ENCODE measurements around the gene CMIP. TPM values are rescaled to one million over a fixed set of nuclear protein-coding genes. Genes with fewer than 3 reads are reported as not detected.

CMIP gene
- total RNA-seq, 1 experiment from 2014 or later, result 12.7 TPM

- peaks cover 20% of the 10 kb centered on the region for H3K4me1 ChIP-seq (ENCODE audit: low read length)
- H4K20me1 ChIP-seq (ENCODE audit: insufficient read depth, low read depth, low read length), result peaks cover 9% of the 10 kb centered on the region; the same call in 1 of the 2 replicates
- H3K9ac ChIP-seq (ENCODE audit: low read length), result no peak overlapping the region
- no peaks in the 10 kb centered on the region for H3K9me2 ChIP-seq (replicated peaks; ENCODE audit: insufficient read depth, low read length)
- no peak overlapping the region for H3K4me2 ChIP-seq (ENCODE audit: low read depth, low read length, poor library complexity, severe bottlenecking)
- no peaks in the 10 kb centered on the region for H3K36me3 ChIP-seq (ENCODE audit: insufficient read depth, low read length)
- H2AFZ ChIP-seq (ENCODE audit: low read length), result no peak overlapping the region
- H3K9me3 ChIP-seq (ENCODE audit: low read length), result no peaks in the 10 kb centered on the region
- no peak for DNase-seq
- H3K27me3 ChIP-seq (ENCODE audit: low read length), result no peaks in the 10 kb centered on the region
- H3K4me3 ChIP-seq (ENCODE audit: low read length), result no peak overlapping the region
- H3K79me2 ChIP-seq (ENCODE audit: low read length), result no peaks in the 10 kb centered on the region
- no peak overlapping the region for H3K27ac ChIP-seq (ENCODE audit: low read length)
Observed at GRCh38 chr16:81466356-81466980, 21.9 kb downstream of the CMIP start.

GRCh38 chr16:81467072-81467471, 22.5 kb downstream of the CMIP start:
- no peak for DNase-seq
- Histone ChIP-seq H3K79me2 (ENCODE audit: low read length) (no peaks in the 10 kb centered on the region), H2AFZ (ENCODE audit: low read length) (no peak overlapping the region), H3K27me3 (ENCODE audit: low read length) (no peaks in the 10 kb centered on the region), H3K4me2 (ENCODE audit: low read depth, low read length, poor library complexity, severe bottlenecking) (no peak overlapping the region), H3K36me3 (ENCODE audit: insufficient read depth, low read length) (no peaks in the 10 kb centered on the region), H3K4me3 (ENCODE audit: low read length) (no peak overlapping the region), H3K4me1 (ENCODE audit: low read length) (peaks cover 20% of the 10 kb centered on the region), H3K9me3 (ENCODE audit: low read length) (no peaks in the 10 kb centered on the region), H3K9me2 (replicated peaks; ENCODE audit: insufficient read depth, low read length) (no peaks in the 10 kb centered on the region), H3K27ac (ENCODE audit: low read length) (no peak overlapping the region), H3K9ac (ENCODE audit: low read length) (no peak overlapping the region), H4K20me1 (ENCODE audit: insufficient read depth, low read depth, low read length) (peaks cover 6% of the 10 kb centered on the region; the same call in 1 of the 2 replicates)

DNA sequence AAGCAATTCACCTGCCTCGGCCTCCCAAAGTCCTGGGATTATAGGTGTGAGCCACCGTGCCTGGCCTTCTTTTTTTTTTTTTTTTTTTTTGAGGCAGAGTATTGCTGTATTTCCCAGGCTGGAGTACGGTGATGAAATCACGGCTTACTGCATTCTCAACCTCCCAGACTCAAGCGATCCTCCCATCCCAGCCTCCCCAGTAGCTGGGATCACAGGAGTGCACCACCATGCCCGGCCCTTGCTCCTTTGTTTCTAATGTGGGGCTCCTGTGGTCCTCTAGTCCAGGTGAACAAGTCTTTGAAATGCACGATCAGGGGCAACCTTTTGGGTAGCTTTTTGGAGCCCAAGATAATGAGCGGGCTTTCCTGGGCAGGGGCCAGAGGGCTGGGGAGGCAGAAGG, 23.2 kb downstream of the CMIP start:
- Histone ChIP-seq H3K4me2 (ENCODE audit: low read depth, low read length, poor library complexity, severe bottlenecking) (no peak overlapping the region), H3K27me3 (ENCODE audit: low read length) (no peaks in the 10 kb centered on the region), H3K4me1 (ENCODE audit: low read length) (peaks cover 20% of the 10 kb centered on the region), H3K36me3 (ENCODE audit: insufficient read depth, low read length) (no peaks in the 10 kb centered on the region), H3K9me2 (replicated peaks; ENCODE audit: insufficient read depth, low read length) (no peaks in the 10 kb centered on the region), H3K27ac (ENCODE audit: low read length) (no peak overlapping the region), H3K4me3 (ENCODE audit: low read length) (no peak overlapping the region), H3K9me3 (ENCODE audit: low read length) (no peaks in the 10 kb centered on the region), H2AFZ (ENCODE audit: low read length) (no peak overlapping the region), H3K79me2 (ENCODE audit: low read length) (no peaks in the 10 kb centered on the region), H4K20me1 (ENCODE audit: insufficient read depth, low read depth, low read length) (peaks cover 6% of the 10 kb centered on the region; the same call in 1 of the 2 replicates), H3K9ac (ENCODE audit: low read length) (no peak overlapping the region)
- DNase-seq, result no peak

DNA sequence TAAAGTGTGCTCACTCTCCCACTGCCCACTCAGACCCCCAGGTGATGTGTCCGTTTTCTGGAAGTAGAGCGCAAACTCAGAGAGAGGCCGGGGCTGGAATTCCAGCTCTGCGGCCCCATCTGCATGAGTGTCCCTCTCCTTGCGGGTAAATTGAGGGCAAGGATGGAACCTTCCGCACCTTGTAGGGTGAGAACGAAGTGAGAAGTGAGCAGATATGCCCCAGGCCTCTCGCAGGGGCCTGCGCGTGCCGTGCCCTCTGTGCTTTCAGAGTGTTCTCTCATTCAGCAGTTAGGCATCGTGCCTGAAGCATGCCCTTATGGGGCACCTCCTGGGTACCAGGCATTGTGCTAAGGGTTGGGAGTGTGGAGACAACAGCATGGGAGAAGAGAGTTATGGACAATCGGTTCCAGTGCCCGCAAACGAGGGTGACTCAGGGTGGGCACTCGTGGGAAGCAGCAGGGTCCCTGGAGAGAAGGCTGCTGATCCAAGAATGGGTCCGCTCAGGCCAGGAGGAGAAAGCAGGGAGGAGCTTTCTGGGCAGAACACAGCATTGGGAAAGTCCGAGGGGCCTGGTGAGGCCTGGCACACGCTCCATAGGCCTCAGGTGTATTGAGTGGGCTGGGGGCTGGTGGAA, 23.8 kb downstream of the CMIP start:
- no peaks in the 10 kb centered on the region for H3K27me3 ChIP-seq (ENCODE audit: low read length)
- no peak overlapping the region for H3K9ac ChIP-seq (ENCODE audit: low read length)
- no peak overlapping the region for H3K27ac ChIP-seq (ENCODE audit: low read length)
- H2AFZ ChIP-seq (ENCODE audit: low read length), result no peak overlapping the region
- no peaks in the 10 kb centered on the region for H3K9me3 ChIP-seq (ENCODE audit: low read length)
- H3K4me1 ChIP-seq (ENCODE audit: low read length), result peaks cover 20% of the 10 kb centered on the region
- H3K79me2 ChIP-seq (ENCODE audit: low read length), result no peaks in the 10 kb centered on the region
- DNase-seq, result no peak
- H3K36me3 ChIP-seq (ENCODE audit: insufficient read depth, low read length), result no peaks in the 10 kb centered on the region
- no peak overlapping the region for H3K4me3 ChIP-seq (ENCODE audit: low read length)
- H3K4me2 ChIP-seq (ENCODE audit: low read depth, low read length, poor library complexity, severe bottlenecking), result no peak overlapping the region
- peaks cover 6% of the 10 kb centered on the region; the same call in 1 of the 2 replicates for H4K20me1 ChIP-seq (ENCODE audit: insufficient read depth, low read depth, low read length)
- H3K9me2 ChIP-seq (replicated peaks; ENCODE audit: insufficient read depth, low read length), result no peaks in the 10 kb centered on the region

- Histone ChIP-seq H3K9ac (ENCODE audit: low read length) (peak overlapping the region; percentile 43), H3K27ac (ENCODE audit: low read length) (peak overlapping the region; percentile 84), H3K9me2 (replicated peaks; ENCODE audit: insufficient read depth, low read length) (no peaks in the 10 kb centered on the region), H3K4me2 (ENCODE audit: low read depth, low read length, poor library complexity, severe bottlenecking) (peak overlapping the region; percentile 49), H3K4me1 (ENCODE audit: low read length) (peaks cover 20% of the 10 kb centered on the region), H4K20me1 (ENCODE audit: insufficient read depth, low read depth, low read length) (peaks cover 6% of the 10 kb centered on the region; the same call in 1 of the 2 replicates), H3K4me3 (ENCODE audit: low read length) (no peak overlapping the region; the same call in 1 of the 2 replicates), H3K27me3 (ENCODE audit: low read length) (no peaks in the 10 kb centered on the region), H2AFZ (ENCODE audit: low read length) (no peak overlapping the region), H3K36me3 (ENCODE audit: insufficient read depth, low read length) (no peaks in the 10 kb centered on the region), H3K79me2 (ENCODE audit: low read length) (no peaks in the 10 kb centered on the region), H3K9me3 (ENCODE audit: low read length) (no peaks in the 10 kb centered on the region)
- no peak for DNase-seq
Observed at GRCh38 chr16:81469183-81469677, 24.6 kb downstream of the CMIP start.

DNA sequence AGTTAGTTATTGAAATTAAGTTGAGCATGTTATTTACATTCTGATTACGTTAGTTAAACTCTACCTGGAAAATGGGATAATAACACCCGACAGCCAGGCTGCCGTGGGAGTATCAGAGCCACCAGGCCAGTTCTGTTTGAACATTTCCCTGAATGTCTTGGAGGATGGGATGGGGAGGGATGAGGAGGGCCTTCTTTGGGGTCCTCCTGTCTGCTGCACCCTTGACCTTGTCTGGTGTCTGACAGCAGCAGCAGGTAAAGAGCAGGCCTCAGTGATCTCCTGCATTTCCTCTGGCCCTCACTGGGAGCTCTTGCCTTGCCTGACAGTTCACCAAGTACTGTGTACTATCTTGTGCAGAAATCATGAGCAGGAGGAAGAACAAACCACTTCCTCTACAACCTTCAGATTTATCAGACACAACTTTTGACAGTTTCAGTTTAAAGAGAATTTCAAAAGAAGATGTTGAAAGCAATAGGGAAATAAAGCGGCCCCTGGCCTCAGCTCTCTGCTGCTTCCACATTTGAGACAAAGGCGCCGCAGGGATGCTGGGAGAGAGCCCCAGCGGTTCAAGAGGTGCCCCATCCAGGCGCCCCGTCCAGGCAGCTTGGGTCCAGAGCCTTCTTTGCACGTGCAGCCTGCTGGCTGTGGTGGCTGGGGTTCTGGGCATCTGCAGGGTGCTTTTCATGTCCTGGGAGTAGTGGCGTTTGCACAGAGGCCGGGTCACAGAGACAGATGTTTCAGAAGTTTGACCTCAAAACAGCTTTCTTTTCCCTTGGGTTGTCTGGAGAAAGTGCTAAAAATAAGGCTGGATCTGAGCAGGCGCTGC, 25.3 kb downstream of the CMIP start:
- peak overlapping the region; percentile 84 for H3K27ac ChIP-seq (ENCODE audit: low read length)
- H3K9me2 ChIP-seq (replicated peaks; ENCODE audit: insufficient read depth, low read length), result no peaks in the 10 kb centered on the region
- no peaks in the 10 kb centered on the region for H3K9me3 ChIP-seq (ENCODE audit: low read length)
- H3K4me3 ChIP-seq (ENCODE audit: low read length), result peak overlapping the region; percentile 18; the same call in 1 of the 2 replicates
- peak overlapping the region; percentile 27; the same call in 1 of the 2 replicates for H2AFZ ChIP-seq (ENCODE audit: low read length)
- peaks cover 20% of the 10 kb centered on the region for H3K4me1 ChIP-seq (ENCODE audit: low read length)
- H3K36me3 ChIP-seq (ENCODE audit: insufficient read depth, low read length), result no peaks in the 10 kb centered on the region
- DNase-seq, result peak; percentile 73
- peaks cover 6% of the 10 kb centered on the region; the same call in 1 of the 2 replicates for H4K20me1 ChIP-seq (ENCODE audit: insufficient read depth, low read depth, low read length)
- peak overlapping the region; percentile 43 for H3K9ac ChIP-seq (ENCODE audit: low read length)
- no peaks in the 10 kb centered on the region for H3K79me2 ChIP-seq (ENCODE audit: low read length)
- H3K4me2 ChIP-seq (ENCODE audit: low read depth, low read length, poor library complexity, severe bottlenecking), result peak overlapping the region; percentile 49
- H3K27me3 ChIP-seq (ENCODE audit: low read length), result no peaks in the 10 kb centered on the region

GRCh38 chr16:81470796-81471636, 26.4 kb downstream of the CMIP start:
- Histone ChIP-seq H2AFZ (ENCODE audit: low read length) (no peak overlapping the region), H3K9me3 (ENCODE audit: low read length) (no peaks in the 10 kb centered on the region), H3K79me2 (ENCODE audit: low read length) (no peaks in the 10 kb centered on the region), H3K4me3 (ENCODE audit: low read length) (no peak overlapping the region), H3K36me3 (ENCODE audit: insufficient read depth, low read length) (no peaks in the 10 kb centered on the region), H3K9me2 (replicated peaks; ENCODE audit: insufficient read depth, low read length) (no peaks in the 10 kb centered on the region), H4K20me1 (ENCODE audit: insufficient read depth, low read depth, low read length) (no peaks in the 10 kb centered on the region; the same call in 1 of the 2 replicates), H3K9ac (ENCODE audit: low read length) (no peak overlapping the region), H3K27me3 (ENCODE audit: low read length) (no peaks in the 10 kb centered on the region), H3K4me2 (ENCODE audit: low read depth, low read length, poor library complexity, severe bottlenecking) (peak overlapping the region; percentile 49), H3K27ac (ENCODE audit: low read length) (peak overlapping the region; percentile 84), H3K4me1 (ENCODE audit: low read length) (peaks cover 20% of the 10 kb centered on the region)
- no peak for DNase-seq
